Amniotic stem cell (primary cell): Measurements from ENCODE around the gene TBCD.
"Not testable (repeated sequence)": the region's sequence is repeated elsewhere in the genome, so short reads cannot be mapped to it uniquely, and the experiment has no call there.

Source experiments
- DNase-seq: peaks from one replicate; lab custom pipeline; 2025; lab: John Stamatoyannopoulos, UW

Gene TBCD

DNA sequence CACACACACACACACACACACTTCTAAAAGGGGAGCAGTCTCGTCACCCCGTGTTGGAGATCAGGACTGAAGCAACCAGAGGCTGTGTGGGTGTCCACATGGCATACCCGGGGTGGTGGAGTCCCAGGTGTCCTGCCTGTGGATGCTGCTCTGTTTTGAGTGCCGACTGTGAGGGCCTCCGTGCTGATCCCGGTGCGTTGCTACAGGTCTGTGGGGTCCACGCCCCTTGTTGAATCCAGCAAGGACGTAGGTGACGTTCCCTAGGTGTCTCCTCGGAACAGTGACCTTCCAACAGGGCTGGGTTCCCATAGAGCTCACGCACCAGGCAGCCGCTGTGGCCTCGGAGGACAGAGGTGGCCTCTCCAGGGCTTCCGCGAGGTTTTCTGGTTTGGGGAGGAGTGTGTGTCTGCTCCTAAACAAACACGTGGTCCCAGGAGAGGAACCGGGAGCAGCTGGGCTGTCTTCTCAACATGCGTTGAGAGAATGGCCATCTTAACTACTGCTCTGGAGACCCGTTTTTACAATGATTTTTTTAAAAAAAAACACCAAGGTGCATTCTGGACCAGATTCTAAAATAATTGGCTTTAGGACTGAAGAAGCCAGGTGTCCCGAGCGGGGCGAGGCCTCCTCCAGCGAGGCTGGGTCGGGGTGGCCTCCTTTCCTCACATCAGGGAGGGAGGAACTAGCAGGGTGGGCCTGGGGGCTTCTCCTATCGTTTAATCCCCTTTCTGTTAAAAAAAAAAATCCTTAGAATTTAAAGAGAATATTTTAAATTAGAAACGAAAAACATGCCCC is 188.6 kb downstream of the TBCD start:
- no peak for DNase-seq

DNA sequence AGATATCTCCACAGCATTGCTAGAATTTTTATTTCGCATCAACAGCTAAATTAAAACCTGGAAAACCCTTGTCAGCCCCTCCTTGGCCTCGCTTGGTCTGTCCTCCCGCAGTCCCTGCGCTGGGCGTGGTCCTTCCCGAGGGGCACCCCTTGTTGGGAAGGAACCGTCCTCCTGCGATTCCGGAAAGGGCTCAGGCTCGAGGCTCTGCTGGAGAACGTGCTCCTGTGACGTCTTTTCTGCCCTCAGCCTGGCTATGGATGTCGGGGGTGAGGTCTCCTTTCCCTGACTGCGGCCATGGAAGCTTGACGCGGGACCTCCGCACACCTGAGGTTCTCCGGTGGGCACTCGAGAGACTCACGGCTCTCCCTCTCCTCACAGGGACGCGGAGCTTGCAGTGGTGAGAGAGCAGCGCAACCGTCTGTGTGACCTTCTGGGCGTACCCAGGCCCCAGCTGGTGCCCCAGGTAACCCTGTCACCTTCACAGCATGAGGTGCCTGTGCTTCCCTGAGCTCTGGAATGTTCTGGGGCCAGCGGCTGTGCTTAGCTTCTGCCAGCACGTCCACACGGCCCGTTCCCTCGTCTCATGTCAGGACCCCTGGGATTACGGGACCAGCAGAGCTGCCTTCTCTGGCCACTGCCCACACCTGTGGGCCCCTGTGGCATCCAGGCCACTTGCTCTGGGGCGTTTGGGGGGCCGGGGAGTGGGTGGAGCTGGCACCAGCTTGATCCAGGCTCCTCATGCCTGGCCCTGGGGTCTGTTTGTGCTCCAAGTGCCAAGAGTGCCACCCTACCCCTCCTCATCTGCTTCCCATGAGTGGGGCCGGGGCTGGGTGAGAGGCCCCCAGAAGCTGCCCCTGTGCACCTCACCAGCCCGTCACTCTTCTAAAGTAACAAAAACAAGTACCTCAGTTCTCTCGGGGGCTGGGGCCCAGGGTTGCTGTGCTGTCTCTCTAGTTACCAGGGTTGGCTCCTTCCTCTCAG is 189.4 kb downstream of the TBCD start:
- no peak for DNase-seq

DNA sequence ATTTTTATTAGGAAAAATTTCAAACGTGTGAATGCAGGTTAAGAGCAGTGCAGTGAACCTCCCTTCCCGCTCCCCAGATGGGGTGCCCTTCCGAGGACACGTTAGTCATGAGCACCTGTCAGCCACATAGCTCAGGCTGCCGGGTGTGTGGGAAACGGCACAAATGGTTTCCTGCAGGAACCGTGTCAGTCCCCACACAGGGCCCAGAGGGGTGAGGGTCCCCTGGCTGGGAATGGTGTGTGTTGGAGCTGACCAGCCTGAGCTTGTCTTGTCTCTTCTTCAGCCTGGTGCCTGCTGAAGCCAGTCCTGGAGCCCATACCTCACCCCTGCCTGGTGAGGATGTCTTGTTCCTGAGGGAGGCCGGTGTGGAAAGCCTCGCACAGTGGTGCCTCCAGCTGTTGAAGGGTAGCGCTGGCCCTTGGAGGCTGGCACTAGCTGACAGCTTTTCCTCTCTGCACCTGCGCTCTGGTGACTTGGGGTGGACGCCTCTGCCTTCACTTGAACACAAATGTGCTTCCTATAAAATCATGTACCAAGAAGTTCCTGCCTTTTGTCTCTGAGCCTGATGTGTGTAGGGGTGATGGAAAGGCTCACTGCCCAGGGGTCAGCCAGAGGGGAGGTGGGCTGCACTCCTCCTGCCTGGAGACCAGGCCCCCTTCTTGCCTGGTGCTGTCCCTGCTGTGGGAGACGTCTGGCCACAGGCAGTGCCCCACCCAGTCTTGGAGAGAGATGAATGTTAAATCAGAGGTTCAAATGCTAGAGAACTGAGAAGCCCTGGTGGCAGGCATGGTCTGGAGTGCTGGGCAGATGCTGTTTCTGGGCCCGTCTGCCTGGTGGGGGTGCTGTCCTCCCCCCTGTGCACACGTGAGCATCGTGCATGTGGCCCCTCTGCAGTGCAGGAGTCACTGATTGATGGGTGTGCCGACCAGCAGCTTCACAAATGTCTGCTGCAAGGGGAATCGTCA is 190.6 kb downstream of the TBCD start:
- no peak for DNase-seq

DNA sequence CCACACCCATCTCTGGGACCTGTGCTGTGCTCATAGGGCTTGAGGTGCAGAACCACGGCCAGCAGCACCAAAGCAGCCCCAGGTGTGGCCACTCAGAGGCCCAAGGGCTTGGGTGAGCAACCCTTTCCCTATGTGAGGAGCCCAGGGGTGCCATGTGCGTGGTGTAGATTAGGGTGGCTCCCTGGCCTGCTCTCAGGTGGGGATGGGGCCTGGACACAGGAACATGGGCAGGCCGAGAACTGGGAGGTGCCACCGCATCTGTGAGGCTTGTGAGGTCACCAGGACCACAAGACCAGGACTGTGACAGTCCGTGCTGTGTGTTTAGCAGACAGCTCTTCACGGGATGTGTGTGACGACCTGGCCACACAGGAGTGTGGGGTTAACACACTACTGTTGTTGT is 191.5 kb downstream of the TBCD start:
- no peak for DNase-seq

DNA sequence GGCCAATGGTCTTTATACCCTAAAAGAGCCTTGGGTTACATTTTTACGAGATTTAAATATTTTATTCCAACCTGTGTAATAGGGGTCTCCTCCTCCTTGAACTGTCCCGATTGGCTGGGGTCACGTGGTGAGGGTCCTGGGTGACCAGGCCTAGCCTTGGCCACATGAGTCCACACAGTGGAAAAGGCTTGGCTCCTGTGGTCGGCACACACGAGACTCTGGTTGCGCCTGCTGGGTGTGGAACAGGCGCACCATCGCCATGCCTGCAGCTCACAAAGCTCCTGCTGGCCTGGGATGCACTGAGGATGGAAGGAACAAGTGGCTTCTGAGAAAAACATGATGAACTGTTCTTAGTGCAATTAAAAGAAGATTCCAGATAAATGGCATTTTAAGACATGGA is 191.9 kb downstream of the TBCD start:
- DNase-seq: no peak

DNA sequence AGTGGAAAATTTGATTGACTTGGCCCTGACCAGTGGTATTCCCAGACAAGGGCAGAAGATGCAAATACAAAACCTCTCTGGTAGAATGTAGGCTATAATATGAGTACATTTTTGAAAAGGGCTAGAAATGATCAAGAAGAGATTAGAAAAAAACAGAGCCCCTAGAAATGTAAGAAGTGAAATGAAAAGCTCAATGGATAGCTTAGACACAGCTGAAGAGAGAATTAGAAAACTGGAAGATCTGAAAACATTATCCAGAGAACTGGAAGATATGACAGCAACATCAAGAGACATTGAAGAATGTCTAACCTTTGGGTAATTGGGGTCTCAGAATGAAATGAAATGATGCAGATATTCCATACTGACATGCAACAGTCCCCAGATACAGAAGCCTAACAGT is 193.1 kb downstream of the TBCD start:
- no peak for DNase-seq

DNA sequence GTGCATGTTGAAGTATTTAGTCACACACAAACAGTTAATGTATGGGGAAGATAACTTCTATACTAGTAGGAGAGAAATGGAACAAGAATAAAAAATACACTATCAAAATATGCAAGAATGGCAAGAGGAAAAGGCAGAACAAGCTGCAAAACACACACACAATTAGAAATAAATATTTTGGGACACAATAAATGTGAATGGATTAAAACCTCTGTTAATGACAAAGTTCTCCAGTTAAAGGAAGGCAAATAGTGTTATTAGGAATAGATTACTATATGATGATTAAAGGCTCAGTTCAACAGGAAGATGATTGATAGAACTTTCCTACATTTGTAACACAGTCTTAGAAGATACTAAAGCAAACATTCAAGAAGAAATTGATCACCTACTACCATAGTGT is 194.2 kb downstream of the TBCD start:
- DNase-seq: no peak

DNA sequence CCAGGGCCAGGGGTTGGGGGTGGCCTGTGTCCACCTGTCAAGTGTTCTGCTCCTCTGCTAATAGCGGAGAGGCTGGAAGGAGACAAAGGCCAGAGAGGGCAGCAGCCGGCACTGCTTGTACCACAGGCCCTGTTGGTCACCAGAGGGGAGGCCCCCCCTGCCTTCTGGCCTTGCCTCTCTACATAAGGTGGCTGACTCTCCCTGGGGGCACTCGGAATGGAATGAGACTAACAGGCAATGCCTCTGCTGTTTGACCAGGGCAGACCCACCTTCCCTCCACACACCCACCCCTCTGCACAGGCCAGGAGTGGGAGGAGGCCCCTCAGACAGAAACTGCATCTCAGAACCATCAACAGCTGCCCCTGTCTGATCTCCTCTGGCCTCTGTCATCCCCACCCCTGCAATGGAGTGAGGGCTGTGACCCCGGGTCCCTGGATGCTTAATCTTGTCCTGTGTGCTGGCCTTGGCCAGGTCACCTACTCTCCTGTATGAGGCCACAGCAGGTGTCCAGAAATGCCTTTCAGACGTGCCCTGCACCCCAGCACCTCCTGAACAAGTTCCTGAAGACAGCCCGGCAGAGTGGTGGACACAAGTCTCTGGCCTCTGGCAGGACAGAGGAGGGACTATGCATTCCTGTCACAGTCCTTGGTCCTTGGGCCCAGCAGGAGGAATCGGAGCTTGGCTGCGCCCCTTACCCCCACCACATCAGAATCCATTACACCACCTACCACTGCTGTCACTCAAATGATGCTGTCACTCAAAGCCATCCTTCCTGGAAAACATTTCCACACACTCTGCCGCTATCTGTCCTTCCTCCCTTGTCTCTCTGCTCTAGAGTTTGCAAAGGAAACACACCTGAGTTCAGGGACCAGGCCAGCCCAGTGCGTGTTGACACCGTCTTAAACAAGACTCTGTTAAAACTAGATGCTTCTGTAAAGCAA is 195.5 kb downstream of the TBCD start:
- DNase-seq: no peak

DNA sequence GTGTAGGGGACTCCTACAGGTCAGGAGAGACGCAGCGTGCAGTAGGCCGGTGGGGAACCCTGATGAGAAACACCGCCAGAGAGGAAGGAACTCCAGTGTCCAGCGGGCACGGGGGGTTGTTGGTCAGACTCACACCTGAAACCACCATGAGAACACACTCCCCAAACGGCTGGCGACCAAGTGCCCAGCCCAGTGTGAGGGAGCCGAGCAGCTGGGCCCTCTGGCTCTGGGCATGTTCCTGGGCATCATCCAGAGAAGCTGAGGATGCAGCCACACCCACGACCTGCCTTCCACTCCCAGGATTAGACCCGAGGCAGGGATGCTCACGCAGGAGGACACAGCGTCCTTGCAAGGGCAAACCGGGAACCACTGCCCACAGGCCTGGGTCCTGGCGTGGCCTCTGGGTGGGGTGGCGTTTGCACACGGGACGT is 196.2 kb downstream of the TBCD start:
- DNase-seq: no peak

DNA sequence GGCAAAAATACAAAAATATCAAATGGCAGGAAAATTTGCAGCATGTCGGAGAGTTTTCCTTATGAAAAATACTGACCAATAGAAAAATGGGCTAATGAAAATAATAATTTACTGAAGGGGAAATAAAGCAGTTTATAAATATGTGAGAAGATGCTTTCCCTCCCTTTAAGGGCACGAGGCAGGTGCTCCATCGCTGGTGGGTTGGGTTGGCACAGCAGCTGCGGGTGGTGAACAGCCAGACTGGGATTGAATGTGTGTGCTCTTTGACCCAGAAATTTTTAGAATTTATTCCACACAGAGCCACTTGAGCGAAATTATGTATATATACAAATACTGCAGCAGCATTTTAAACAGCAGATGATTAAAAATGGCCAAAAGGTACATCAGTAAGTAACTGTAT is 197.1 kb downstream of the TBCD start:
- DNase-seq: no peak

DNA sequence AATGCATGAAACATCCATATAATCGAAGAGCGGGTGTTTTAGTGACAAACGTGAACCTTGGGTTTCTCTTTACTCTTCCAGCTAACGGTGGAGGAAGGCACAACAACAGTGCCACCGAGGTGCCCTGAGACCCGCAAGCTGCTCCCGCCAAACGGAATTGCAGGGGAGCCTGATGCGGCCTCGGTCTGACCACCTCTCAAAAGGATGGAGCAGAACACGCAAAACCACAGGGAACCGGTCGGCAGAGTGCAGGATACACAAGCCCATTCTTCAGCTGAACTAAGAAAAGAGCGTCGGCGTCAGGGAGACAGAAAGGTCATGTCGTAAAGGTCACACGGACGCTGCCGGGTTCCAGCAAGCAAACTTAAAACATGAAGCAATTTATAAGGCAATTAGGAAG is 197.5 kb downstream of the TBCD start:
- DNase-seq: no peak

DNA sequence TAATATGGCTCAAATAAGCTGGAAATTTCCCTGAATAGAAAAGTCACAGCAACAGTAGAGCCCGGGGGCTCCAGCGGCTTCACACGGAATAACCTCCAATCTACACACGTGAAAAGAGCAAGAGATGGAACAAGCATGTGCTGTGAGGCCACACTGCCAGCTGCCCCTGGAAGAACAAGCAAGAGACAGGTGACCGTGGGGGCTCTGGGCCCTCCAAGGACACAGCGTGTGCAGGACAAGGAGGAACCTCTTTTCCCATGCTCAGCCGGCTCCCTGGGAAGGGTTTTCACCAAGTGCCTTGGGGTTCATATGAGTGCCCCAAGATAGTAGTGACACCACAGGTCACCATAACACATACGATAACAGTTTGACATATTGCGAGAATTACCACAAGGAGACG is 198.1 kb downstream of the TBCD start:
- DNase-seq: no peak

DNA sequence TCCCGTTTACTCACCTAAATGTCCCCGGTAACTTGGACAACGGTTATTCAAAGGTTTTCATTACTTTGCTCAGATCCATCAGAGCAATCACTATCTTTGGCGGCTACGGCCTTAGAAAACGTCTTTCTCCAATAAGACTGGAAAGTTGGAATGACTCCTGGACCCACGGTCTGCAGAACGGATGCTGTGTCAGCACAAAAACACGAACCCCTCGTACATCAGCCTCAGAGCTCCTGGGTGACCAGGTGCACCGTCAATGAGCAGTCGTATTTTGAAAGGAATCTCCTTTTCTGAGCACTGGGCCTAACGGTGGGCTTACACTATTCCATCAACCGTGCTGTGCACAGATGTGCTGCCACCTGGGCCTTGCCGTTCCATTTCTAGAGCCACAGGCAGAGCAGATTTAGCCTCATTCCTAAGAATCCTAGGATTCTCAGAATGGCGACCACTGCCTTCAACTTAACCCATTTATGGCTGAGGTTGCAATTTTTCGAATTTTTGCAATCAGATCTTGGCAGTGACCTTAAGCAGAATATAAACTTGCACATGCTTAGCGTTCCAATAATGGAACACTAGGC is 198.7 kb downstream of the TBCD start:
- DNase-seq: no peak

DNA sequence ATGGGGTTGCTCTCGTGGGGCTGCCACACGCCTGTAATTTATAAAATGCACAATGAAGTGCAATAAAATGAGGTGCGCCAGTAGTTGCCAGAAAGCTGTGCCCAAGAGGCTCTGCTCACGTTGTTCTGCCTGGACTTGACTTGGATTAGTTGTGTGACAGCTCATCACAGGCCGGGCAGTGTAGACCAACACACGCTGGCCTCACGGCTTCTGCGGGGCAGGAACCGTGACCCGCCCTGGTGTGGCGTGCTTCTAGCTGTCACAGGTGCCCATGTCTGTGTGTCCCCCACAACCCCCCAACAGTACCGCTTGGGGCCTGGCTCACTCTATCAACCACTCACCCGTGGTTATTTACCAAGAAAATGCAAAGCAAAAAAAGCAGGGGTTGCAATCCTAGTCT is 200.2 kb downstream of the TBCD start:
- no peak for DNase-seq

DNA sequence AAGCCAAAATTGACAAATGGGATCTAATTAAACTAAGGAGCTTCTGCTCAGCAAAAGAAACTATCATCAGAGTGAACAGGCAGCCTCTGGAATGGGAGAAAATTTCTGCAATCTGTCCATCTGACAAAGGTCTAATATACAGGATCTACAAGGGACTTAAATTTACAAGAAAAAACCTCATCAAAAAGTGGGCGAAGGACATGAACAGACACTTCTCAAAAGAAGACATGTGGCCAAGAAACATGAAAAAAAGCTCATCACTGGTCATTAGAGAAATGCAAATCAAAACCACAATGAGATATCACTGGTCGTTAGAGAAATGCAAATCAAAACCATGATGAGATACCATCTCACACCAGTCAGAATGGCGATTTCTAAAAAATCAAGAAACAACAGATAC is 203.2 kb downstream of the TBCD start:
- not testable (repeated sequence) for DNase-seq

DNA sequence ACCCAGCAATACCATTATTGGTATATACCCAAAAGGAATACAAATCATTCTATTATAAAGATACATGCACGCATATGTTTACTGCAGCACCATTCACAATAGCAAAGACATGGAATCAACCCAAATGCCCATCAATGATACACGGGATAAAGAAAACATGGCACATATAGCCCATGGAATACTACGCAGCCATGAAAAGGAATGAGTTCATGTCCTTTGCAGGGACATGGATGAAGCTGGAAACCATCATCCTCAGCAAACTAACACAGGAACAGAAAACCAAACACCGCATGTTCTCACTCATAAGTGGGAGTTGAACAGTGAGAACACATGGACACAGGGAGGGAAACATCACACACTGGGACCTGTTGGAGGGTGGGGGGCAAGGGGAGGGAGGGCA is 203.8 kb downstream of the TBCD start:
- DNase-seq: not testable (repeated sequence)

DNA sequence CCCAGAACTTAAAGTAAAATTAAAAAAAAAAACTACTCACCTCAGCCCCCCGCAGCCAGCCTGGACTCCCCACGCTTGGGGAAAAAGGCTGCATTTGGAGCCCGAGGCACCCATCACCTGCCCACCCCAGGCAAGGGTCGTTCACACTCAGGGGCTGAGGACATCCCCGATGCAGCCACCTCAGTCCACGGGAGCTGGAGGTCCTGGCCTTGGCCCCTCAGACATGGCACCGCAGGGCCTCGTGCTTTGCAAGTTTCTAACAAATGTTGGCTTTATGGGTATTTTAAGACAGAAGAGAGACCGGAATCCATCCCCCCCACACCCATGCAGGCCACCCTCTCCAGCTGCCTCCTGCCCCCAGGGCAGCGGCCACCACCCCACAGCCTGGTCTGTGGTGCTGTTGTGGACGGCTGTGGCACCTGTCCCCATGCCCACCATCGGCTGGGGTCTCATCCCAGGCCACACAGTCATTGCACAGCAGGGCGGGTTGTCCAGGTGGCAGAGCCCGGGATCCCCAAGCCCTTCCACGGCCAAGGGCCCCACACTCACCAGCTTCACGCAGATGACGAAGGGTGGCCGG is 204.4 kb downstream of the TBCD start:
- DNase-seq: no peak

DNA sequence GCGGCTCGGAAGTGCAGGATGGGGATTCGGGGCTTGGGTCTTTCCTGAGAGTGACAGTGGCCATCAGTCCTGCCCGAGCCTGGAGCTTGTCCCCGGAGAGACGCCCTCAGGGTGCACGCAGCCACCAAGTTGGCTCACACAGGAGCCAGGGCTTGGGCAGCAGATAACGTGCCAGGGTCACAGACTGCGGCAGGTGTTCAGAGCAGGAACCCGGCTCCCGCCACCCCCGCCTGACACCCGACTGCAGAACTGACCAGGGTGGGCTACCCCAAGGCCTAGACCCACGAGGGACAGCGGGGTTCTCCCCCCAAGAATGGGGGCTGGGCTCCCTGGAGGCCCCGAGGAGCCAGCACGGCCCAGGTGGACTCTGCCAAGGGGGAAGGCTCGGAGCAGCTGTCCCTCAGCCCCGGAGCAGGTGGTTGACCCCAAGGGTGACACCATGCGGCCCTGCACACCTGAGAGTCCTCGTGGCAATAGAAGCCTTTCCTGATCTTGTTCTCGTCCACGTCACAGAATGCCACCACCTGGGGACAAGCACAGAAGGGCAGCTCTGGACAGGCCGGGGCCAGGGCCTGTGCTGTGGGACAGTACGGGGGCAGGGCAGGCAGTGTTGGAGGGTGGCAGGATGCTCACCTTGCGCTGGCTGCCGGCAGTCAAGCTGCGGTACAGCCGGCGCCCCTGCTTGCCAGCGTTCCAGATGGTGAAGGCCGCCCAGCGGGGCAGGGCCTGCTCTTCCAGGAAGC is 205.0 kb downstream of the TBCD start:
- DNase-seq: no peak

DNA sequence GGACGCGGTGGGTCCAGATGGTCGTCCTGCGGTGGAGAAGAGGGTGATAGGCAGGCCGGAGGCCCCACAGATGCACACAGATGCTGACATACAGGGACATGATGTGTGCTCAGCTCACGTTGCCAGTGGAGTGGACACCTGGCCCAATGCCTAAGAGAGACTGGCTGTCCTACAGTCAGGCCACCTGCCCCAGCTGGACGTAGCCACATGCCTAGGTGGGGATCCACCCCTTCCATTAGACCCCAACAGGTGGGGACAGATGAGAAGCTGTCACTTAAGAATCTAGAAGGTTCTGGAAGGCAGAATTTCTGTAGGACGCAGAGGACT is 205.6 kb downstream of the TBCD start:
- no peak for DNase-seq
